ENCODE measurements around the gene ESYT2.
"Not testable (repeated sequence)": the region's sequence is repeated elsewhere in the genome, so short reads cannot be mapped to it uniquely, and the experiment has no call there.

The ESYT2 gene

DNA sequence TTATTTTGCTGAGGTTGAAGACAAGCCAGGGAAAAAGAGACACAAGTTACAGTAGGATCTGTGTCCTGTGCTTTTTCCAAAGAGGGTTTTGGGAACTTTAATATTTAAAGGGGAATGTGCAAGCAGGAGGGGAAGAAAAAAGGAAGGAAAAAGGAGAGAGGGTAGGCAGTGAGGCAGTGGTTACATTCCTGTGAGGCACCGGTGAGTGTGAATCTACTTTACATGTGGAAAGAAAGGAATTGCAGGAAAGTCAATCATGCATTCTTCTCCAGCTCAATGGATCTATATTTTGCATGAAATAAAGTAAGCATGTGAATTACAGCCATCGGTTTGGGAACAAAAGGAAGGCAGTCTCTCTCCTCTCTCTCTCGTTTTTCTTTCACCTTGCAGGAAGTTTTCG is 14.5 kb upstream of the ESYT2 start:
- in situ Hi-C loops (cut with MboI; ENCODE audit: low sequenced_read_pairs, unreplicated experiment), result no loop called here
- TF ChIP-seq, protein P1, sequence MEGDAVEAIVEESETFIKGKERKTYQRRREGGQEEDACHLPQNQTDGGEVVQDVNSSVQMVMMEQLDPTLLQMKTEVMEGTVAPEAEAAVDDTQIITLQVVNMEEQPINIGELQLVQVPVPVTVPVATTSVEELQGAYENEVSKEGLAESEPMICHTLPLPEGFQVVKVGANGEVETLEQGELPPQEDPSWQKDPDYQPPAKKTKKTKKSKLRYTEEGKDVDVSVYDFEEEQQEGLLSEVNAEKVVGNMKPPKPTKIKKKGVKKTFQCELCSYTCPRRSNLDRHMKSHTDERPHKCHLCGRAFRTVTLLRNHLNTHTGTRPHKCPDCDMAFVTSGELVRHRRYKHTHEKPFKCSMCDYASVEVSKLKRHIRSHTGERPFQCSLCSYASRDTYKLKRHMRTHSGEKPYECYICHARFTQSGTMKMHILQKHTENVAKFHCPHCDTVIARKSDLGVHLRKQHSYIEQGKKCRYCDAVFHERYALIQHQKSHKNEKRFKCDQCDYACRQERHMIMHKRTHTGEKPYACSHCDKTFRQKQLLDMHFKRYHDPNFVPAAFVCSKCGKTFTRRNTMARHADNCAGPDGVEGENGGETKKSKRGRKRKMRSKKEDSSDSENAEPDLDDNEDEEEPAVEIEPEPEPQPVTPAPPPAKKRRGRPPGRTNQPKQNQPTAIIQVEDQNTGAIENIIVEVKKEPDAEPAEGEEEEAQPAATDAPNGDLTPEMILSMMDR (IDR thresholded peaks at IDR 0.05; ENCODE audit: borderline replicate concordance, control extremely low read depth, extremely low read depth, insufficient read depth, missing control alignments), result no peak

DNA sequence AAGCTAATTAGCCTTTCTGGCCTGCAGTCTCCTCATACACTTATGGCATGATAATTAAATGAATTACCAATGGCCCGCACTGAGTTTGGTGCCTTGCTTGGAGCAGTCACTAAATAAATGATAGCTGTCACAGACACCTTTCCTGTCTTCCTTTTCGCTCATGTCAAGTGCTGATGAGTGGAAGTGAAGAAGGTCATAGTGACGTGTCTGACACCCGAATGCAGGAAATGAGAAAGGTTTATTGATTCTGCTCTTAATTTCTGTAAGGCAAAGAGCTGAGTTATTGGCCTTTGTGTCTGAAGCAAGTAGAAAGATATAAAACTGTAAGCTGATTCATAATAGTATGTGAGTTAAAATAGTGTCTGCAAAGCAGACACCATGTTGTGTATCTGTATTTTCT is 13.2 kb upstream of the ESYT2 start:
- in situ Hi-C loops (cut with MboI; ENCODE audit: low sequenced_read_pairs, unreplicated experiment), result no loop called here
- DNase-seq (ENCODE audit: low spot score), result no peak
- TF ChIP-seq, protein P1 (IDR thresholded peaks at IDR 0.05; ENCODE audit: borderline replicate concordance, control extremely low read depth, extremely low read depth, insufficient read depth, missing control alignments), result no peak

More for the DNA sequence above, 14.5 kb upstream of the ESYT2 start:
- DNase-seq (ENCODE audit: low spot score), result no peak

DNA sequence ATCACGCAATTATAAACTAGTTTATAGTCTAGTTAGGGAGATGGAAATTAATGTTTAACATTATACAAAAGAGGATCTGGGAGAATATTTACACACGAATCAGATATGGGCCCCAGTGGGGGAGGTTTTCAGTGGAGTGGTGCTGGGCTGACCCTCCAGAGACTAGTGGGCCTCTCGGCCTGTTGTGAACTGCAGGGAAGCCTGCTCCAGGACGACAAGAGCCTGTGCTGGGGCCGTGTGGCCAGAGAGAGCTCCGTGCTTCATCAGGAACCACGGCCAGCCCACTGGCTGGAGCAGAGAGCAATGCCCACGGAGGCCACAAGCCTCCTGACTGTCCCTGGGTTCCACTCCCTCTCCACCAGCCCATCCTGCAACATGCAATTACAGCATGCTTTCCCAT is 11.3 kb upstream of the ESYT2 start:
- TF ChIP-seq, protein P1 (IDR thresholded peaks at IDR 0.05; ENCODE audit: borderline replicate concordance, control extremely low read depth, extremely low read depth, insufficient read depth, missing control alignments), result no peak
- in situ Hi-C loops (cut with MboI; ENCODE audit: low sequenced_read_pairs, unreplicated experiment), result no loop called here
- DNase-seq (ENCODE audit: low spot score), result no peak

DNA sequence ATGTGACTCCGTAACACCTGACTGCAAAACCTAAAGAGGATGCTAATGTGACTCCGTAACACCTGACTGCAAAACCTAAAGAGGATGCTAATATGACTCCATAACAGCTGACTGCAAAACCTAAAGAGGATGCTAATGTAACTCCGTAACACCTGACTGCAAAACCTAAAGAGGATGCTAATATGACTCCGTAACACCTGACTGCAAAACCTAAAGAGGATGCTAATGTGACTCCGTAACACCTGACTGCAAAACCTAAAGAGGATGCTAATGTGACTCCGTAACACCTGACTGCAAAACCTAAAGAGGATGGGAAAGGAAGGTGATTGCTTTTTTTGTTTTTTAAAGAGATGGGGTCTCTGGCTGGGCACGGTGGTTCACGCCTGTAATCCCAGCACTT is 9.9 kb upstream of the ESYT2 start:
- in situ Hi-C loops (cut with MboI; ENCODE audit: low sequenced_read_pairs, unreplicated experiment); DNase-seq (ENCODE audit: low spot score): not testable (repeated sequence)

DNA sequence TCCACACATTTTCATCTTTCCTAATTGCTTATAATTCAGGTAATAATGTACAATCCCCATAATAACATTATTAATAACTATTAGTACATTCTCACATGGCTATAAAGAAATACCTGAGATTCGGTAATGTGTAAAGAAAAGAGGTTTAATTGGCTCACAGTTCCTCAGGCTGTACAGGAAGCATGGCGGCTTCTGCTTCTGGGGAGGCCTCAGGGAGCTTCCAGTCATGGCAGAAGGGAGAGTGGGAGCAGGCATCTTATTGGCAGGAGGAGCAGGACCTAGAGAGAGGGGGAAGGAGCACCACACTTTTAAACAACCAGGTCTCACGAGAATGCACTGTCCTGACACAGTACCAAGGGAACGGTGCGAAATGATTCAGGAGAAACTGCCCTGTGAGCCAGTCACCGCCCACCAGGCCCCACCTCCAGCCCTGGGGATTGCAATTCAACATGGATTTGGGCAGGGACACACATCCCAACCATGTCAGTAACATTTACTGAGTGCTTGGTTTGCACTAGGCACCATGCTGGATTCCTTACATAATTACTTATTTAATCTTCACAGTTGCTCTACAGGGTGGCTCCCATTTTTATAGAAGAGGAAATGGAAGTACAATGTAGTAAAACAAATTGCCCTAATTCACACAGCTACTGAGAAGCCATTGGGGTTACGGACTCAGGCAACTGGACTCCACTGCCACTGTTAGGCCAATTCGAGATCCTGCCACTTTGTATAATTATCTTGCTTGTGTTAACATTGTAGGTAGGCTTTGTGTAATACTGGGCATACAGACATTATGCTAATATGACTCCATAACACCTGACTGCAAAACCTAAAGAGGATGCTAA is 8.7 kb upstream of the ESYT2 start:
- in situ Hi-C loops (cut with MboI; ENCODE audit: low sequenced_read_pairs, unreplicated experiment), result no loop called here
- TF ChIP-seq, protein P1 (IDR thresholded peaks at IDR 0.05; ENCODE audit: borderline replicate concordance, control extremely low read depth, extremely low read depth, insufficient read depth, missing control alignments), result no peak

DNA sequence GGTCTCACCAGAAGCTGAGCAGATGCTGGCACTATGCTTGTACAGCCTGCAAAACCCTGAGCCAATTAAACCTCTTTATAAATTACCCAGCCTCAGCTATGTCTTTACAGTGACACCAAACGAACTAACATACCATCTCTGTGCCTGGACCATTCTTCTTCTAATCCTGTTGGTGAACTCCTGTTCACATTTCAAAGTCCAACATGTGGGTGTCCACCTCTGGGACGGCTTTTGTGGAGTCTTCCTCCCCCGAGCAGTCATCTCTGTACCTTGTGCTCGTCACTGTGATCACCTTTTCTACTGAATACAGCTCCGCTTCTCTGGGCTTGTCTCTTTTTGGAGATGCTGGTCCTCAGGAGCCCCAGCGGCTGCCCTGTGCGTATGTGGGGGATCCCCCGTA is 7.4 kb upstream of the ESYT2 start:
- in situ Hi-C loops (cut with MboI; ENCODE audit: low sequenced_read_pairs, unreplicated experiment), result no loop called here
- TF ChIP-seq, protein P1 (IDR thresholded peaks at IDR 0.05; ENCODE audit: borderline replicate concordance, control extremely low read depth, extremely low read depth, insufficient read depth, missing control alignments), result no peak
- DNase-seq (ENCODE audit: low spot score), result no peak

More for the DNA sequence above, 8.7 kb upstream of the ESYT2 start:
- DNase-seq (ENCODE audit: low spot score), result no peak

All from GM13976 (cell line).